Stimulated activated CD8-positive, alpha-beta memory T cell treated with anti-CD3 and anti-CD28 coated beads, Interleukin-4, amount 100 ng/mL, for 48 hours (primary cell): ENCODE measurements around the gene MASP2.
A peak's percentile ranks its signal among the peaks of the same experiment; 100 is the strongest.
"Not testable (repeated sequence)": the region's sequence is repeated elsewhere in the genome, so short reads cannot be mapped to it uniquely, and the experiment has no call there.

Source experiments
- DNase-seq: peaks from one replicate; pipeline ENCODE4 v3.0.0-alpha.2; 2020

MASP2 gene

DNA sequence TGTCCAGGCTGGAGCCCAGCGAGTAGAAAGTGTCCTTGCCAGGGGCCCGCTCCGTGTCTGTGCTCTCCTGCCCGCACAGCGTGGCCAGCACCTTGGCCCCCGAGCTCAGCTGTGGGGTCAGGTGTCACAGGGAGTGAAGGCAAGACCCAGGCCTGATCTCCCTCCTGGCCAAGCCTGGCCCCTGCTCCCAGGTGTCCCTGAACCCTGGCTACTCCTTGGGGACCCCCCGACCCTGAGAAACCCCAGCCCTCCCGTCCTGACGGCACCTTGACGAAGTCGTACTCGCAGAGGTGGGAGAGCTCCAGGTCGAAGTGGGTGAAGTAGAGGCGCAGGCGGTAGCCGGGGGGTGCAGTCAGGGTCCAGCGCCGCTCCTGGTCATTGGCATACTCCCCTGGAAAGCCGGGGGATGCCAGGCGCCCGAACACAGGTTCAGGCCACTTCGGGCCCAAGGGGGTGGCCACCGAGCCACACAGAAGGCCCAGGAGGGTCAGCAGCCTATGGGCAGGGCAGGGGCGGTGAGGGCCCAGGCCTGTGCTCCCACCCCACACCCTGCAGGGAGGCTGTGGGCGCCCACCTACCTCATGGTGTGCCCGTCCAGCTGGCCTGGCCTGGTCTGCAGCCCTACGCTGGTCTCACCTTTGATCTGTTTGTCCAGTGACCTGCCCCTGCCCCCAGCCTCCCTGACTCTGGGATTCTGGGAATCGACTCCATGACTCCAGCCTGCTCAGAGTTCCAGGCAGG lies at the start of gene MASP2:
MASP2 (minus strand) TSS at position 615 of the 741 bp plus-strand sequence; CDS start at position 583, 32 bp downstream.
- DNase-seq = peak; percentile 18

DNA sequence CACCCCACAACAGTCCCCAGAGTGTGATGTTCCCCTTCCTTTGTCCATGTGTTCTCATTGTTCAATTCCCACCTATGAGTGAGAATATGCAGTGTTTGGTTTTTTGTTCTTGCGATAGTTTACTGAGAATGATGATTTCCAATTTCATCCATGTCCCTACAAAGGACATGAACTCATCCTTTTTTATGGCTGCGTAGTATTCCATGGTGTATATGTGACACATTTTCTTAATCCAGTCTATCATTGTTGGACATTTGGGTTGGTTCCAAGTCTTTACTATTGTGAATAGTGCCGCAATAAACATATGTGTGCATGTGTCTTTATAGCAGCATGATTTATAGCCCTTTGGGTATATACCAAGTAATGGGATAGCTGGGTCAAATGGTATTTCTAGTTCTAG lies 36.7 kb upstream of the MASP2 start:
- DNase-seq = not testable (repeated sequence)

DNA sequence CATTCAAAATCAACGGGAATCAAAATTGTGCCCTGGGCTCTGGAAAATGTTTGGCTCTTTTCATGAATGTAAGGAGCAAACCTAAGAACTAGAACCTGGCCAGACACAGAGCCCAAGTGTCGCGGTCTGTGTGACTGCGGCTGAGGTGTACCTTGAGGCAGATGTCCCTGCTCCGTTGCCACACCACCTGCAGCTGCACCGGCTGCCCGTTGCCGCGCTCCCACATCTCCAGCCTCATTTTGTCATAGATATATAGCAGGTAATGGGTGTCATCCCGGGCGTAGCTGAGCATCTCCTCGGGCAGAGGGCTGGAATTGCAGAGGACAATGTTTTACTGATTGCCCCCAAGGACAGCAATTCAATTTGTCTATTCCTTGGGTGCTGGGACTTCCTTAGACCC lies 33.9 kb upstream of the MASP2 start:
- DNase-seq = no peak

DNA sequence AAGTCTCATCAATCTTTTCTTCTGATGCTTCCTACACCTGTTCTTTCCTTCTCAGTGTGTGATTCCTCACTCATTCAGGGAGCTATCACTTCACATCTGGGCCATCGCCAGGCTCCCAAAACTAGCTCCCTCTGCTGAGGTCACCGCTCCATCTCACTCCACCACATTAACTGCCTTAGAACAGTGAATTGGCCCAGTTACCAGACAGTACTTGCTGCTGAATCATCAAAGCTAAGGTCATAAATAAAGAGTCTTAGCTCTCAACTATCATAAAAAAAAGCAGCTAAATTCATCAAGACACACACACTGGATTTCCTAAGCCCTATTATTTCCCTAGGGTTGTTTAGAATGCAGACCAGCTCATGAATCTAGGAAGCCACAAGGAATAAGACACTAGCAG lies 31.6 kb upstream of the MASP2 start:
- no peak for DNase-seq

DNA sequence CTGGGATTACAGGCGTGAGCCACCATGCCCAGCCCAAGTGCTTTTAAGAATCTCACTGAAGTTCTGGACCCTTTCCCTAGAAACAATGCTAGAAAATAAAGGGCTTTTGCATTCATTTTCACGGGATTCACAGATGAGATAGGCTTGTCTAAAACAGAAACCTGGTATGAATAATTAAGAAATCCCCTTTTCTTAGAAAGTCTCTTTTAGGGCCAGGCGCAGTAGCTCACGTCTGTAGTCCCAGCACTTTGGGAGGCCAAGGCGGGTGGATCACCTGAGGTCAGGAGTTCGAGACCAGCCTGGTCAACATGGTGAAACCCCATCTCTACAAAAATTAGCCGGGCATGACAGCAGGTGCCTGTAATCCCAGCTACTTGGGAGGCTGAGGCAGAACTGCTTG lies 26.4 kb upstream of the MASP2 start:
- DNase-seq = not testable (repeated sequence)

DNA sequence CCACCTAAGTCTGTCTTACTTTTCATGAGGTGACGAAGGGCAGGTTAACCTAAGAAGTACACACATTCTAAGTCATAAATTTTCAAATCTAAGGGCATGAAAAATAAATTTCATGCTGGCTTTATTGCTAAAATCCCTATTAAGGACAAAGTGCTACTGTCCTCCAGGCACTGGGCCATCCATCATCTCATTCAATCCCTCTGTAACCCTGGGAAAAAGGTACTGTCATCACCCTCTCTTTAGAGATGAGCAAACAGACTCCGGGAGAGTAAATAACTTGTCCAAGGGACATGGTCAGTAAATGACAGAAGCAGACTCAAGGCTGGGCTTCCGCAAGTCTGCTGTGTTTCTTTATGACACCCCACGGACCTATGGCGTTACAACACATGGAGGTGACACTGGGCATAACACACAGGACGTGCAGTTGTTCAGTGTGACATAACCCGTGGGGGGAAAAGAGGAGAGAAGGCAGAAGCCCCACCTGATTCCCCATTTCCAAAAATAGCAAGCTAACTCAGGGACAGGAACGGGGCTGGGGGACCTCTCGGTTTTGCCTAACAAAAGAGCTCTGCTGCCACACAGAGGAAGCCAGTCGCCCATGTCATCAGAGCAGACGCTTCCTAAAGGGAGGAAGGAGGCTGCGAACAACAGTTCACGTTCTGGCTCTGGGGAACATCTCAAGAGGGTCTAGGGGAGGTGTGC lies 25.3 kb upstream of the MASP2 start:
- DNase-seq = no peak

DNA sequence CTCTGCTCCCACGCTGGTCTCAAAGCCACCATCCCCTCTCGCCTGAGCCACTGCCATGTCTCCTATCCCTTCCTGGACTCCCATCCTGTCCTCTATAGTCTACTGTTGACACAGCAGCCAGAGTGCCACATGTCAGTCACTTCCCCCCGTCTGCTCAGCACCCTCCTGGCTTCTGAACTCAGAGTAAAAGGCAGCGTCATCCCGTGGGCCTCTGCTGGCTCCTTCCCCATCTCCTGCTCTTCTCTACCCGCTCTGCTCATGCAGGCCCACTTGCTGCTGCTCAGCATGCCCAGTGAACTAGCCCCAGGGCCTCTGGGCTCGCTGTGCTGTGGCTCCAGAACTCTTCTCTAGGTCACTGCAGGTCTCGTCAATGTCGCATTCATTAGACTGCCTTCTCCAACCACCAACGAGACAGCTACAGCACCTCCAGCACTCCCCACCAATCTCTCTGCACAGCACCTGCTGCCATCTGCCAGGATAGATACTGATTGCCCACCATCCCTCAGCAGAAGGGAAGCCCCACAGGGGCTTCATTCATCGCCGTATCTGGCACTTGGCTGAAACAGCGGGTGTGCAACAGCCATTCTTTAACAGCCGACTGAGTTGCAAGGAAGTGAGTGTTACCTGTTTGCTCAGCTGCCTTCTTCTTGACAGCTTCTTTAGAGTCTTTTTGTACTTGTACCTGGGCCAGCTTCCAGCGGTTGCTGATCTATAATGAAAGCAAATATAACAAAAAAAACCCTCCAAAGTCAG lies 24.6 kb upstream of the MASP2 start:
- no peak for DNase-seq

DNA sequence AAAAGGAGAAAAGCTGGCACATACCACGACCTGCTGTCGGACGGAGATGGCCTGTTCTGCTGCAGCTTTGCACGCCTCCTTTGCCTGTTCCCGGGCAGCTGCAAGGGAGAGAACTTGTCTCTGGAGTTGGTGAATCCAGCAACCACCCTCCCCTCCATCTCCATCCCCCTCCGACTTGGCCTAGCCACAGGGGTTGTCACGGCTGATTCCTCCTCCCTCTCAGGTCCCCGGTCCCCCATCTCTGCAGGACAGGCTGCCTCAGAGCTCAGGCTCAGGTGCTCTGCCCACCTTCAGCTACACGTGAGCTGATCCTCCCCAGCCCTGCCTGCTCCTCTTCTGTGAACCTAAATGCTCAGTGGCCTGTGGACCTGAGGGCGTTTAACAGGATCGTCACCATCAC lies 23.8 kb upstream of the MASP2 start:
- no peak for DNase-seq

DNA sequence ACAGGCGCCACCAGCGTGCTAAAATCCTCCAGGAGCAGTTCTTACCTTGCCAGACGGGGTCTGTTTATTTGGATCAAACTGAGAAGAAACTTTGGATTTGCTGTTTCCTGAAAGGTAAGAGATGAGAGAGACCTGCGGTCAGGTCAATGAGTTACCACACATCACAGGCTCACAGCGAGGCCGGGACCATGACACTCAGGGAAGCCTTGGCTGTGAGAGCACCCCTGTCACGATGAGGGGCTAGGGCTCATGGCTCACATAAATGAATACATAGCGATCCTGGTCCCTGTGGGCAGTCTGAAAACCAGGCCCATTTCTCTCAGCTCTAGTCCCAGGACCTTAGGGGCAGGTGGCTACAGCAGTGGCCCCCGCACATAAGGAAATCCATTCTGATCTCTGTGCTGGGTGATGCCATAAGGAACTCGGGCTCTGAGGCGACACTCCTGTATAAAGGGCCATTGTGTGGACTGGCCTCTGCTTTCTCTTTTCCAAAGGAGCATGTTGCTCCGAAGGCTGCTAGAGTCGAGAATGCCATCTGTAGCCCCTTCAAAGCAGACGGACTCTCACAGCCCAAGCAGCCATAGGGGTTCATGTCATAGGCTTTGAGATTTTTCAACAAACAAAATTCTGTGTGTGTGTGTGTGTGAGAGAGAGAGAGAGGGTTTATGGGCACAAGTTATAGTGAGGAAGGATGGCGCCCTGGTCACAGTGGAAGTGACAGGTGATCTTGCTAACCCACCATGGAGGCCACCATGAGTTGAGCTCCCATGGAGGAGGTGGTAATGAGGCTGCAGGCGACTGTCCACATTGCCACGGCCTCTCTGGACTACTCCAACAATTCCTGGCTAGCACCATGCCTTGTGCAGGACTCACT lies 21.8 kb upstream of the MASP2 start:
- no peak for DNase-seq

DNA sequence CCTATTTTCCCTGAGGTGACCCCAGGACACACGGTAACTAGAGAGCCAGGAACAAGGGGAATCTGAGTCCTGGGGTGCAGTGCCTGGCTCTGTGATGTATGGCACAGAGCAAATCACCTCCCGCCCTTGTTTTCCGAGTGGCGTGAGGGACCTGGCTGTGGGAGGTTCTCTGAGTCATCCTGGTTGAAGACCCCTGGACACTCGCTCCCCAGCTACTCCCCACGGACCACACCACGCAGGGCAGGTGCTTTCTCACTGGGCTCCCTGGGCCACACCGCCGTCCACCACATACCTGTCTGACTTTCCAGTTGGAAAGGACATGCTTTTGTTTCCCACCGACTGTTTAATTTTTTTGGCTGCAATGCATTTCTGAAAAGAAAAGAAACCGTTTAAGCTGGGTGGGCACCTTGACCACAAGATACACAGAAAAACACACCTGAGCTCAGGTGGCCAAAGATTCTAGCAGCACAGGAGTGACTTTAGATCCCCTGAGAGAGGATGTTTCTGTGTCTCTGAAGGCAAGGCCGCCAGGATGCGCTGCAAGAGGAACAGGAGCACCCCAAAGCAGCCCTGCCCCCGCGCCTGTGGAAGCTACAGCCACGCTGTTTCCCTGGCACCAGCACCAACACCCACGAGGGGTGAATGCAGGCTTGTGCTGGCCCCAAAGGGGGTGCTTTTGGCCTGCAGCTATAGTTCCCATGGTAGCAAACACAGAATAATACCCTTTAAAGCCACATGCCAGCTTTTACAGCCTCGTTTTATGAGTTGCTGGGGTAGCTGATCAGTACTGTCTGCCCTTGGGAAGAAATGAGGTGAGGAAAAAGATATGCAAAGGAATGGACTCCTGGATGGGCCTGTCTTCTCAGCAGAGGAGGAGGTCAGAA lies 20.9 kb upstream of the MASP2 start:
- DNase-seq = no peak

DNA sequence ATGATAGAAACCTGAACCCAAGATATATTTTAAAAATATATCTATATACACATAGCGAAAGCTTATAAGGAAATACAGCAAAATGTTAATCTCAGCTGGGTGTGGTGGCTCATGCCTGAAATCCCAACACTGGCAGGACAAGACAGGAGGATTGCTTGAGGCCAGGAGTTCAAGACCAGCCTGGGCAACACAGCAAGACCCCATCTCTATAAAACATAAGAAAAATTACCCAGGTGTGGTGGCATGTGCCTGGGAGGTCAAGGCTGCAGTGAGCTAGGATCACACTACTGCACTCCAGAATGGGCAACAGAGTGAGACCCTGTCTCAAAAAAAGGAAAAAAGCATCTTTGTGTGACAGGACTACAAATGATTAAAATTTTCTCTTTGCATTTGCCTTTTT lies 18.8 kb upstream of the MASP2 start:
- no peak for DNase-seq

DNA sequence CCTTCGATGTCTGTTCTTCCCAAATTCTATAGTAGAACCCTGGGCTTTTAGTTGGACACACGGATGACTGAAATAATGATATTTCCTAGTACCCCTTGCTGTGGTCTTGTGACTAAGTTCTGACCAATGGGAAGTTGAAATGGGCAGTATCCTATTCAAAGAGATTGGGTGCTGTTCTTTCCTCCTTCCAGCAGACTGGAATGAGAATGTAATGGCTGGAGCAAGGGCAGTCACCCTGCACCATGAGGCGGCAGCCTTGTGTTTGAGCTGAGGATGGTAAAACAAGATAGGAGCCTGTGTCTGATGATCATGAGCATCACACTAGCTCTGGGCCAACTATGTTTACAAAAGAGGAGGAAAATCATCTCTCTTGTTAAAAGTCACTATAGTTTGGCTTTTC lies 17.9 kb upstream of the MASP2 start:
- DNase-seq = peak; percentile 19

DNA sequence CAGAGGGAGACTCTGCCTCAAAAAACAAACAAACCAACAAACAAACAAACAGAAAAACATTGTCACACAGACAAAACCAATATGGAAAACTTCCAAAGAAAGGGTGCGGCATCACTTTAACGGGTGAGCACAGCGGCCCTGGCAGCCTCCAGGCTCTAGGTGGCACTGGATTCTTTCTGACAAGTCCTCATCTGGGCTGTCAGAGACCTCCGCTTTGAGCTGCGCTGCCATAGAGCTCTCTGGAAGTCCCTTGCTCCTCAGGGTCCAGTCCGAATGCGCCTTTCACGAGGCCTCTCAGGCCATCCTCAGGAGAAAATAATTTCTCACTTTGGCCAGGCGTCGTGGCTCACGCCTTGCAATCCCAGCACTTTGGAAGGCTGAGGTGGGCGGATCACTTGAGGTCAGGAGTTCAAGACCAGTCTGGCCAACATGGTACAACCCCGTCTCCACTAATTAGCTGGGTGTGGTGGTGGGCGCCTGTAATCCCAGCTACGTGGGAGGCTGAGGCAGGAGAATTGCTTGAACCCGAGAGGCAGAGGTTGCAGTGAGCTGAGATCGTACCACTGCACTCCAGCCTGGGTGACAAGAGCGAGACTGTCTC lies 17.0 kb upstream of the MASP2 start:
- peak; percentile 29 for DNase-seq

DNA sequence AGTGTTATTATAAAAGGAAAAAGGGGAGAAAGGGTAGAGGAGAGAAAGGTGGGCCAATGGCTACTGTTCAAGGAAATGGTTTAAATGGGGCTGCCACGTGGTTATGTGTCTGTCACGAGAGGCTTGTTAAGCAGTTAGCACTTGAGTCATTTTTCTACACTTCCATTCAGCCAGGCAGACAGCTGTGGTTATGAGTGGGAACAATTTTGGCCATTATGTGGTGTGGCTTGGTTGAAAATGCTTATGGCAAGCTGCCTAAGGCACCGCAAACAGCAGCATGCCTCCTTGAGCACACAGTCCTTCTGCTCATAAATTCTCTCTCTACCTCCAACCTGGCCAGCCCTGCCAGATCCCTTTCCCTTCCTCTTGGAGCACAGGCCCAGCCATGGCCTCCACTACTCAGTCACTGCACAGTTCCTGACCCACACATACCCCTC lies 15.9 kb upstream of the MASP2 start:
- DNase-seq = peak; percentile 62

DNA sequence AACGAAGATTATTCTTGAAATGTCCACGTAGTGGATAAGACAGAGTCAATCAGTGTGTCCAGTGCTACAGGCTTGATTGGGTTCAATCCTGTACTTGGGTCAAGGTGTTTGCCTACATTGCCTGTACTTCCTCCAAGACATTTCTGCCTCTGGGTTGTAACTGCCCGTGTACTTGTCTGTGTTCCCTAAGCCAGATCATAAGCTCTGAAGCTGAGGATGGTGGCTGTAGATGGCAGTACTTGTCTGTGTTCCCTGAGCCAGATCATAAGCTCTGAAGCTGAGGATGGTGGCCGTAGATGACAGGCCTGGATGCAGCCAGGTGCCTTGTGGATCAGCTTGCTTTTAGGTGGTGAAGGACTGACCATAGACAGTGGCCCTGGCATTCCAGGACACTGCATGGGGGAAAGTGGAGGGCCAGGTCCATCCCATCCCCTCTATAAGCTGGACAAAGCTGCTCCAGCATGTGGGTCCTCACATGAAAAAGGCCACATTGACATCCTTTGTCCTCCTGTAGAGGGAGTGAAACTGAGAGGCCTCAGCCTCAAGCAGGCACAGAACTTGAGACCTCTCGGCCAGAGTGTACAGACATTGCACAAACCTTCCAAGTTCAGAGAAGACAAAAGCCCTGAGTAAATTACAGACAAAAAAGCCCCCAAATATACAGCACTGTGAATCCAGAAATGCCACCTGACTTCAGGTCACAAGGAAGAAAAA lies 14.8 kb upstream of the MASP2 start:
- DNase-seq = no peak

DNA sequence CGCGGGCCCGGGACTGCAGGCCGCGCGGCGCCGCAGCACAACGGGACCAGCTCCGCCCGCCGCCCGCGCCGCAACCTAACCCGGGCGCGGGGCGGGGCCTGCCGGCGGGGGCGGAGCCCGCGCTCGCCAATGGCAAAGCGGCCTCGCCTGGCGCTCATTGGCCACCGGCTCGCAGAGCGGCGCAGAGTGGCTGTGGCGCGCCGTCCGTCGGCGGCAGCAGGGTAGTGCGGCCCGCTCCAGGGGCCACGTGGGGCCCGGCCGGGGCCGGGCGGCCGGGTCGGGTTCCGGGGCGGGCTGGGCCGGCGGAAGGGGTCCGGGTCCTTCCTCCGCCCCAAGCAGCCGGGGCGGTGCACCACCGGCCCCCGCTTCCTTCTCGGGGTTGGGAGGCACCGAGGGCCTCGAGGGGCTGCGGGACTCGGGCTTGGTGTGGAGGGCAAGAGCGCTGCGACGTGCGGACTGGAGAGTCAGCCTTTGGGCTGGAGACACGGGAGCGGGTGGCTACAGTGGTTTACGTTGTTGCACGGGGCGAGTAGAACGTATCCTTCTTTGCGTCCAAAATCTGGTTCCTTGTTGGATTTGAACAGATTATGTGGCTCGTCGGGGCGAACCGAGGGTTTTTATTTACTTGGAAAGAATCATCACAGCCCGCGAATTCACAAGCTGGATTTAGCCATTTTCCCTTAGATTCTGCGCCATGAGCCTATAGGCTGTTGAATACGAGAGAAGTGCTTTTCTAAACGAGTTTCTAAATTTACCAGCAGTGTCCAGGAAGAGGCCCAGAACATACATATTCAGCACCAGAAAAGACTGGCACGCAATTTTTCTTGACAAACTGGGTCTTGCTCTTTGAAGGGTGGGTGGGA lies 13.2 kb upstream of the MASP2 start, which contains the start of gene SRM:
SRM (minus strand) TSS at position 51 of the 863 bp plus-strand sequence. CDS start 75 bp downstream, outside the sequence.
- peak; percentile 91 for DNase-seq

DNA sequence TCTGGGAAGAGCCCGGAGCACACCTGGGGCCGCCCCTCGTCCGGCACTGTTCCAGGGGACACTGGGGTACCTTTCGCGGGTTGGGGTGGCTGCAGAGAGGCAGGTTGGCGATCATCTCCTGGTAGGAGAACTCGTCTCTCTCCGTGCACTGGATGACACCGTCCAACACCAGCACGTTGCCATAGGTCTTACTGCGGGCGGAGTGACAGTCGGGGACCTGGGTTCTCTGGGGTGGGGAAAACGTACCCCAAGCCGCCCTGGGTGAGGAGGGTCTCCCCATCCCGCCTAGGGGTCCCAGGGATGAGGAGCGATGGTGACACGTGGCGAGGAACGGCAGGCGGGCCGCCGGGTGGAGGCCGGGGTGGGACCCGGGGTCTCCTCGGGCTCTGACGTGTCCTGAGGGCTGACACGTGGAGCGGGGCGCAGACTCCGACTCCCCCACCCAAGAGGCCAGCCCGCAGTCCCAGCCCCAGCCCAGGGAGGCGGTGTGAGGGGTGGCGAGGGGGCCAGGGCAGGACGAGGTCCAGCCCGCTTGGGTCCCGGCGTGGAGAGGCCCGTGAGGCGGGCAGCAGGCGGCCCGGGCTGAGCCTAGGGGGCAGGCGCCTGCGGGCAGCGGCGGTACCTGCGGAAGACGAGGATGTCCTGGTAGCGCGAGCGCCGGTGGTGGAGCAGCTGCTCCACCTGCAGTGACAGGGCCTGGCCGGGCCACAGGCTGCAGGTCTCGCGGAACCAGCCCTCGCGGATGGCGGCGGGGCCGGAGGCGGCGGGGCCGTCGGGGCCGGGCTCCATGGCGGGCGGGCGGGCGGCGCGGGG lies 12.3 kb upstream of the MASP2 start:
- DNase-seq = no peak

DNA sequence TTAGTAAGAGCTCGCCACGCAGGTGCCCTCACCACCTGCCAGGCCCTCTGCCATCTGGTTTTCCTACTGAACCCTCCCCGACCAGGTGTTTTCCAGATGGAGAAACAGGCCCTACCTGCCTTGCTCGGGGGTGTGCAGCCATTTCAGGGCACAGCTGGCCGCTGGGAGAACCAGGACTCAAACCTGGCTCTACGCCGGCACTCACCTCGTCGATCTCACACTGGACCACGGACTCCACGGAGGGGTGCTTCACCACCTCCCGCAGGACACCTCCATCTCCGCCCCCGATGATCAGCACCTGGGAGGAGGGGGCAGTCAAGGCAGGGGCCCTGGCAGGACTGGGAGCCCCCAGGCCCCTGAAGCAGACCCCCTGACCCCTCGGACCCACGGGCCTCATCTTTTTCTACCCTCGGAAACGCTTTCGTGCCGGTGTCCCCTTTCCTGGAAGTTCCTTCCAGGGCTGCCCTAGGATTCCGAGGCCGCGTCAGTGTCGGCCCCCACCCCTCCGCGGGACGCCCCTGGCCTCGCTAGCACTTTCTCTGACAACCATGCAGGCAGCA lies 11.6 kb upstream of the MASP2 start:
- no peak for DNase-seq
